Endothelial cell of hepatic sinusoid (primary cell): ENCODE data around the gene CFAP54.

ENCODE experiments used
- in situ Hi-C: cut with HindIII; loops from 2 replicates; pipeline ENCODE4 v1.10.0; 2017; ENCODE audit warnings: low sequenced_read_pairs

The CFAP54 gene

DNA sequence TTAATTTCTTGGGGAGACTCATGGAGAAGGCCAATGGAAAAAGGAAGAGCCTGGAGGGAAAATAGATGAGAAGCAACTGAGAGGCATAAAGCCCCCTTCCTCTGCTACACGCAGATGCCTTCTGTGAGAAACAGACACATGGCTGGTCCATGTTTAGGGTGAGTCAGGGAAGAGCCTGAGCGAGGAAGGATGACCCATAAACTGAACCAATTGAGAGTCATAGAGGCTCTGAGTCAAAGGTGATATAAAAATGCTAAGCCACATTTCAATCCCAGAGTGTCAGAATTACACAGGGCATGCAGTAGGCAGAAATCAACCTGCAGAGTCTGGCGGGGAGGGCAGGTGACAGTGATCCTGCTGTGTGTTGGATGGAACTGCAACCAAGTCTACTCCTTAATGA is 387.6 kb downstream of the CFAP54 start:
- in situ Hi-C loops = no loop called here

DNA sequence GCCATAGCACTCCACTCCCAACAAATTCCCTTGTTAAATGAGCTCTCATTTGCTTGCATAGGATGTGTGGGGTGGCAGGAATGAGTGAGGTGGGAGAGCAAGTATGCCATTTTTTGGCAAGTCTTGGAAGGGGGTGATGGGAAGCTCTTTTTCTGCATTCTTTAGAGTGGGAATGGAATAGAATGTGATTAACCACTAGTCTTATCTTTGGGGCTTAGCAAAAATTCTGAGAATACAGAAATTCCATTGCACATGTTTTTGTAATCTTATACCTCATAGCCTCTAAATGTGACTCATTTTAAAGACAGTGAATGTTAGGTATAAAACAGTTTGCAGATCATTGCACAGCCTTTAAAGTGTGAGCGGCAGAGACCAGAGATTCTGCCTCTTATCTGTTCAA is 389.3 kb downstream of the CFAP54 start:
- in situ Hi-C loops = no loop called here

DNA sequence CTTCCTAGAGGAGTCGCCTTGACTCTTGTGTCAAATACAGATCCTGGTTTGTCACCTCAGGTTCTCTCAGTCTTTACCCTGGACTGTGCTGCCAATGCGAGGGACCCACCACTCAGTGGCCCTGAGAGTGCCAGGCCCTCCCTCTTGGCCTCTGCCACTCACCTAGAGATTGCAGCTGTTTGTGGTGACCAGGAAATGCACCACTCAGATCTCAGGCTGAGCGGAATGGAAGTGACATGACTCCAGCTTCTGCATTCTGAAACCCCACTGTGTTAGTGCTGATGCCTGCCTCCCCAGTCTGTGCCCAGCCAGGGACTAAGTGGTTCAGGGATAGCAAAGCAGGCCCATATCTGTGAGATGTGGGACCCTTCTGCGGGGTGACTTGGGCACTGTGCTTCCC is 389.9 kb downstream of the CFAP54 start:
- in situ Hi-C loops = no loop called here

DNA sequence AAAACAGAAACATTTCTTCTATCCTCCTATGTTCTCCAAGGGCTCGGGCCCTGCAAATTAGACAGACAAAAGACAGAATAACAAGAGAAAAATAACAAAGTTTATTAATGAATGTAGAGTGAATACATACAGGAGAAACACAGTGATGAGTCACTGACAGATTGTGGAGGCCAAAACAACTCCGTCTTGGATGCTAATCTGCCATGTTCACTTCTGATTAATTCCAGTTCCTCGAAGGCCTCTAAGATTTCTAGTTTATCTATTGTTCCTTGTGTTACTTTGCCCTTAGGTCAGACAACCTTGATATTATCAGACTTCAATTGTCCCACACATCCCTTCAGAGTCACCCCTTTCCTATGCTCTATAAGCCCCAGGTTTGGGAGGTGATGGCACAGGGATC is 390.8 kb downstream of the CFAP54 start:
- in situ Hi-C loops = no loop called here

DNA sequence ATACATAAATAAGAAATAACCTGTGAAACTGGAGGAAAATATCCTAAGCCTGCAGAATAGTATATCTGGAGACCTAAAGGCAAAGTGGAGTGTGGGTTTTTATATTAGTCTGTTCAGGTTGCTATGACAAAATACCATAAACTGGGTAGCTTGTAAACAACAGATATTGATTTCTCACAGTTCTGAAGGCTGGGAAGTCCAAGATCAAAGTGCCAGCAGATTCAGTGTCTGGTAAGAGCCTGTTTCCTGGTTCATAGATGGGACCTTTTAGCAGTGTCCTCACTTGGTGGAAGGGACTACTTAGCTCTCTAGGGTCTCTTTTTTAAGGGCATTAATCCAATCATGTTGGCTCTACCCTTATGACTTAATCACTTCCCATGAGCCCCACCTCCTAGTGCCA is 392.2 kb downstream of the CFAP54 start:
- in situ Hi-C loops = no loop called here

DNA sequence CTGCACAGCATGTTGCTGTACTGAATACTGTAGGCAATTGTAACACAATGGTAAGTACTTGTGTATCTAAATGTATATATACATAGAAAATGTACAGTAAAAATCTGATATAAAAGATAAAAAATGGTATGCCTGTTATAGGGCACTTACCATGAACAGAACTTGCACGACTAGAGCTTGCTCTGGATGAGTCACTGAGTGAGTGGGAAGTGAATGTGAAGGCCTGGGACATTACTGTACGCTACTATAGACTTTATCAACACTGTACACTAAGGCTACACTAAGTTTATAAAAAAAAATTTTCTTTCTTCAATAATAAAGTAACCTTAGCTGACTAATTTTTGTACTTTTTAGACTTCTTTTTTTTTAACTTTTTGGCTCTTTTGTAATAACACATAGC is 393.5 kb downstream of the CFAP54 start:
- in situ Hi-C loops = no loop called here

DNA sequence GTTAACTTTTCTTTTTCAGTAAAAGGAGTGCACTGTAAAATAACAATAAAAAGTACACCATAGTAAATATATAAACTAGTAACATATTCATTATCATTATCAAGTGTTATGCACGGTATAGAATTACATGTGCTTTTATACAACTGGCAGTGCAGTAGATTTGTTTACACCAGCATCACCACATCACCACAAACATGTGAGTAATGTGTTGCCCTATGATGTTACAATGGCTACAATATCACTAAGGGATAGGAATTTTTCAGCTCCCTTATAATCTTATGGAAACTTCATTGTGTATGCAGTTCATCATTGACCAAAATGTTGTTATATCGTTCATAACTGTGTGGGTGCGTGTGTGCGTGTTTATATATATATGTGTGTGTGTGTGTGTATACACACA is 394.2 kb downstream of the CFAP54 start:
- in situ Hi-C loops = no loop called here

DNA sequence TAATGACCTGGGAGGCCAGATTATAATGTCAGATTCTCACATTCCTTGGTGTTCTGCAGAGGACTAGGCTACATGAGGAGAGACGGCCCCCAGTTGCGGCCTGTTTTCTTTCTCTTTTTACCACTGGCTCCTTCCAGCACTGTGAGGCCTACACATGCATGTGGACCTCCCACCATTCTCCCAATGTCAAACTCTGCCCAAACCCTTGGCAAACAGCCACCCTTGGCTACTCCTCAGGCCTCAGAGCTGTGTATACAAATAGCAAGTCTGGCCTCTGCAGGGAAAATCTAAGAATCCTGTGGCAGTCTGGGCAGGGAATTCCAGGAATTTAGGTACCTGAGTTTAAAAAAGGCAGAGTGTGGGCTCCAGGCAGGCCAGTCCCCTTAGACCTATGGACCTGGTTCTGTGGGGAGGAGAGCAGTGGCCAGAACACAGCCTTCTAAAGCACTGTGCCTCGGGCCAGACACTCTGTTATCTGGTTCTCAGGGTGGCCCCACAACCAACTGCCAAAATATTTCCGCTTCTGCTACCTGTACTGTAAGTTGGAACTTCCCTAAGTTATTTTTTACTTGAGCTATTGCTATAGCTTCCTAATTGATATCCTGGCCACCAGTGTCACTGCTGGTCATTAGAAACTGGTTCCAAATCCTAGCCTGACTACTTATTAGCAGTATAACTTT is 397.8 kb downstream of the CFAP54 start:
- in situ Hi-C loops = no loop called here

DNA sequence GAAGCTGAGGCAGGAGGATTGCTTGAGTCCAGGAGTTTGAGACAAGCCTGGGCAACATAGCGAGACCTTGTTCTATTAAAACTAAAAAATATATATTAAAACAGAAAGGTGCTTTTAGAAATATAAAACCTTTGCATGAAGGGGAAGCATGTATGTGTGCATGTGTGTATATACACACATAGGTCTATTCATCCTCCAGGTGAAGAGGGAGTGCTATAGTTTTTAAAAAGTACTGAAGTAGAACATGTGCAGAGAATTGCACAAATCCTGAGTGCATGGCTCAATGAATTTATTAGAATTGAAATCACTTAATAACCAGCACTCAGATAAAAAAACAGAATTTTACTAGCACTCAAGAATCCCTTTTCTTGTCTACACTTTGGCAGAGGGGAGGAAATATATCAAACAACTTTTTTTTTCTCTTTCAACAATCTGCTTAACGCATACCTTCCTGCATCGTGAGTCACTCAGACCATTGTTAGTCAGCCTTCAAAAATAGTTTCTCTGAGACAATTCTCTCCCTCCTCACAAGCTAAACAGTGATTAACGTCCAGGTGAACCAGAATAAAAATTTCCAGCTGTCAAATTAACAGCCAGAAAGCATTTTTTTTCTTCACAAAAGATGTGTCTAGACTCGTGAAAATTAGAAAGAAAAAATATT is 400.0 kb downstream of the CFAP54 start:
- in situ Hi-C loops = no loop called here

DNA sequence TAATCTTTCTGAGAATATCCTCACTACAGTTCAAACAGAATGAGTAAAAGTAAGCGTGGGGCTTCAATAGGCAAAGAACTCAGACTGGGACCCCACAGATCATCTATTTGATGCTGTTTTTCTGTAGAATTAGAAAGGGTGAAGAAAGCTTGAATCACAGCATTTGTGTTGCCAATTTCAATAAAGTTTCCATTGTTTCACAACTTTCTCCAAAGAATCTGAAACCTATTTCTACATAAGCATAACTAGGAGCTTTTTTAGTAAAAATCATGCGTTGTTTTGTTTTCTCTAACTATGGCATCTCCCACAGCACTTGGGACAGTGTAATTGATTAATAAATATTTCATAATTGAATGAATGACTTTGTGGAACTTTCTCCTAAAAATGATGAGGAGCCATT is 401.0 kb downstream of the CFAP54 start:
- in situ Hi-C loops = no loop called here

DNA sequence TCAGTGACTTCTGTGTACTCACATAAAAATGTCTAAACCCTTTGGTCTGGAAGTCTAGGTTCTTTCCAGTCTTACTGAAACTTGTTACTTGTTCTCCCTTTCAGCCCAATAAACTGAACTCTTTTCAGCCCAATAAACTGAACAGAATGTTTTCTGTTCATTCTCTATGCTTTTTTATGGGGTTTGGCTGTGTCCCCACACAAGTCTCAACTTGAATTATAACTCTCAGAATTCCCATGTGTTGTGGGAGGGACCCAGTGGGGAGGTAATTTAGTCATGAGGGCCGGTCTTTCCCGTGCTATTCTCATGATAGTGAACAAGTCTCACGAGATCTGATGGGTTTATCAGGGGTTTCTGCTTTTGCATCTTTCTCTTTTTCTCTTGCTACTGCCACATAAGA is 402.7 kb downstream of the CFAP54 start:
- in situ Hi-C loops = no loop called here

DNA sequence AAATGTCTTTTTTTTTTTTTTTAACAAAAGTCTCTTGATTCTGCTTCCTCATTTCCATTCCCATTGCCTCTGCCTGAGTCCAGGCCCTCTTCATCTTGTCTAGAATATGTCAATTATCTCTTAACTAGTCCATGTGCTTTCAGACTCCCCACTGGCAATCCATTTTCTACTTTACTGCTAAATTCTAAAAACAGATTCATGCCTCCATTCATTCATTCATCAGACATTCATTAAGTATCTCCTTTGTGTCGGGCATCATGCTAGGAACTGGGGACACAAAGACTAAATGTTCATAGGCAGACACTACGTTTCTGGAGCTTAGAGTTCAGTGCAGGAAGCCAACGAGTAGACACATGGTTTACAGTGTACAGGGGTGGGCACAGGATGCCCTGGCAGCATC is 408.0 kb downstream of the CFAP54 start:
- in situ Hi-C loops = no loop called here

DNA sequence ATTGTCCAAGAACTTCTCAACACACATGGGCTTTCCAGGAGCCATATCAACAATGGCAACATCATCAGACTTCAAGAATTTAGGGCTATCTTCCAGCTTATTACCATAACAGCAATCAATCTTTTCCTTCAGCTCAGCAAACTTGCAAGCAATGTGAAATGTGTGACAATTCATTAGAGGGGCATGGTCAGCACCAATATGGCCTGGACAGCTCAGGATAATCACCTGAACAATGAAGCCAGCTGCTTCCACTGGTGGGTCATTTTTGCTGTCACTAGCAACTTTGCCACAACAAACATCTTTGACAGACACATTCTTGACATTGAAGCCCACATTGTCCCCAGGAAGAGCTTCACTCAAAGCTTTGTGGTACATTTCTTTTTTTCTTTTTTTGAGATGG is 411.8 kb downstream of the CFAP54 start:
- in situ Hi-C loops = no loop called here

DNA sequence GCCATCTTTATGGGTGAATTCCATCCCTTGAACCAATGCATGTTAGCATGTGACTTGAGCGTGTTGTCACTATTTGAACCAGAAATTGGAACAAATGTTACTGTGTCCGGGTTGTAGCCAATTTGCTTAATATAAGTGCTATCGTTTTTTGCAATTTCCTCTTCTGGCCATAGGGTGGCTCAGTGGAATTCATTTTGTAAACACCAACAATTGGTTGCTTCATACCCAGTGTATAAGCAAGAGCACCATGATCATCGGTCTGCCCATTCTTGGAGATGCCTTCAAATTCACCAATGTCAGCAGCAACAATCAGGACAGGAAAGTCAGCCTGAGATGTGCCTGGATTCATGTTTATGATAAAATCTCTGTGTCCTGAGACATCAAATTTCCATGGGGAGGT is 412.7 kb downstream of the CFAP54 start:
- in situ Hi-C loops = no loop called here

DNA sequence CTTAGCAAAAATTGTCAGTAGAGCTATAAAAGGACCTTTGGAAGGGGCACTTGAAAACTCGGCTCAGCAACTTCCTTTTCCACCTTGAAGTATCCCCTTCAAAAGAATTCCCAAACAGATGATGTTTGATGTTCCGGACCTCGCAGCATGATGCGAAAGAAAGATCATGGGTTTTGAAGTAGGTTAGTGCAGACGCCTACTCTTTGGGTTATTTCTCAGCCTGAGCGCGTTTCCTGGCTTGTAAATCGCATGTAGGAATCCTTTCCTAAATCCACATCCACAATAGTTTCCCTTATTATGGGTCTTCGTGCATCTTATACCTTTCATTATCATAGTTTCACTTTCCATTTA is 417.1 kb downstream of the CFAP54 start:
- in situ Hi-C loops = no loop called here

DNA sequence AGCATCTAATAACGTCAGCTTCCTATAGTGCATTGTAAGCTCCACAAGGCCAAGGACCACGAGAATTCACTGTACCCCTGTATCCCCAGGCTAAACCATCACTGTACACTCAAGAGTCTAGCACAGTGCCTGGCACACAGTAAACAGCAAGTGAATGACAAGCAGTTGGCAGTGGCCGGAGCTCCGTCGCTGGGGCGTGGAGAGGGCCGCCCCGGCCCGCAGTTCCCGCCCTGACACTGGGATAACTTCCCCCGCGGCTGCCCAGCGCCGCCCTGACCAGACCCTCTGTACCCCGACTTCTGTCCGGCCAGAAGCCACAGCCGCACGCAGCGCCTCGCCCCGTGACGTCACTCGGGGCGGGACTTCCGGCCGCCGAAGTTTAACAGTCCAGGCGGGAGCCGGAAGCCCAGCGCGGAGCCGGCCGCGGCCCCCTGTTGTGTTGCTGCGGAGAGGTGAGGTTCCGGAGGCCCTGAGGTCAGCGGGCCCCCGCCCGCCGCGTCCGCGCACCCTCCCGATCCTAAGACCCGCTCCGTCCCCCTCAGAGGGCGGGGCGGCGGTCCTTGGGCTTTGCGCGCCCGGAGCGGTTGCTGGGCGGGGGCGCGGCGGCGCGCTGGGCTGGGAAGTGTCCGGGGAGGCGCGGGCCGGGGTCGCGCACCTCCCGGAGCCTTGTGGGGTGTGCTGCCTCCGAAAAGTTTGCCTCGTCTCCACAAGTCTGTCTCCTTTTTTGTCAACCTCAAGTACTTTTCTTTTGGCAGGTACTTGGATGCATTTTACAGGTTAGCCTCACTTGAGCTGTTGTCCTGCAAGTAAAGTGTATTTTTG is 417.7 kb downstream of the CFAP54 start, which contains the start of gene NEDD1:
Gene NEDD1 (plus strand): TSS at position 409 of the 822 bp plus-strand sequence. CDS start 2,503 bp downstream, outside the sequence.
- in situ Hi-C loops = no loop called here

DNA sequence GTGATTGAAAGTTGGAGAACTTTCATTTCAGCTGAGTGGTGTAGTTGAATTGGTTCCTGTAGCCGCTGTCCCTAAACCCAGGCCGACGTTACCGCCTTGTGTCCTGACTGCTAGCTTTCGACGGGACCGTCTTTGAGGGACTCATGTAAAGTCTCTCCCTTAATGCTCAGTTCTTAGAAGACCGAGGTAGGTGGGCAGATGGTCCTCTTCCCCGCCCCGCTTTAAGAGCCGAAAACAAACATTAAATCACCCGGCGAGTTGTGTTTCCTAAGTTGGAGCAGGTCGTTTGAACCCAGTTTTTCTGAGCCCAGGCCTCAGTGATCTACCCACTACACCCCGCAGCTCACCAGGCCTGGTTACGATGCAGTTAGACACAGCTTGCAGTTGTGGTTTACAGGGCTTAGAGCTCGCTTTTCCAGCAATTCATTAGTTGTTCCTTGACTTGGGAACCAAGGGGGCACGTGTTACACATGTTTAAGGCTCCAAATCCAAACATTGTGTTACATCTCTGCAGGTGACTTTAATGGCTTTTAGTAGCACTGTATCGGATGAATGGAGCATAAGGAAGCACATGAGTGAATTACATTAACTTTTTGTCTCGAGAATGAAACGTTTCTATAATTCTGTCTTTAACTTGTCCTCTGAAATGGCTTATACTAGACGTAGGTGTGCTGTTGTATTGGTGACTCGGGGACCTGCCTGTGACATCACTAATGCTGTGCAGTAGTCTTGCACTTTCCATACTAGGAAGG is 418.5 kb downstream of the CFAP54 start:
- in situ Hi-C loops = no loop called here

DNA sequence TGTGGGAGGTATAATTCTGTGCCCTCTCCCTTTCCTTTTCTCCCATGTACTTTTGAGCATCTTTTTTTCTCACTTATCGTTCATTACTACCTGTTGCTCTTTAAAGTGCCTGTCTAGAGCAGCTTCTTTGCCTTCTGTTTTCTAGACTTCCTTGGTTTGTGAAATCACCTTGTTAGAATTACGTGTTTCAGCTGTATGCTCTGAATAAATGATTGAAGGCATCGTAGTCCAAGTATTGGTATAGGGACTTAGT is 419.0 kb downstream of the CFAP54 start:
- in situ Hi-C loops = no loop called here

DNA sequence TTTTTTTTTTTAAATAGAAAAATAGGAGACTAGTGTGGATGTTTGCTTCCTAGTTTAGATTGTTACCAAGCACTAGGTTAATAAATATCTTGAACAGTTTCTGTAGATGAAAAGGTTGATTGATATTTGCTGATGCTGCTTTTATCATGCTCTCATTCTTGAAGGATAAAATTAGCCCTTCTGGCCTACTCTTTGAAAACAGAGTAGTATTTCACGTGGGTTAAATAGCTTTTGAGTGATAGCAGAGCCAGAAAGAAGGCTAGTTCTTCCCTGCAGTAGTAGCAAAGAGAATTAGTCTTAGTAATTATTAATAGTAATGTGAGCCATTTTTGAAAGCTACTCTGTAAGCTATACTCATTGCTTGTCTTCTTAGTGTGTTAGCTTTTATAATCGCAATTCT is 422.9 kb downstream of the CFAP54 start:
- in situ Hi-C loops = no loop called here

DNA sequence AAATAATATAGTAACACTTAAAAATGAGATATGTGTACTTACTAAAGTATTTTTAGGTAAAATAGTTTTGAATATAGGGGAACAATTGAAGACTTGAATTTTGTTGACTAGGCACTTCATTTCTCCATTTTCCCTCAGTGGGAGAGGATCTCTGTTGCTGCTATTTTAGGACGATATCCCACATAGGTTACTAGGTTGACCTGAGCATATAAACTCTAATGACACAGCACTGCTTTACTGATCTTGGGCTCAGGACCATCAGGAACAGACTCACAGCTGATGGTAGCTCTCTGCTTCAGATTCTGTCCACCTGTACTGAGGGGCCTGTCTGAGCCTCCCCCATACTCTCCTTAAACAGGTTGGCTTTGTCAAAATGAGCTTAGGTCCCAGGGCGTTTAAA is 423.6 kb downstream of the CFAP54 start:
- in situ Hi-C loops = no loop called here

DNA sequence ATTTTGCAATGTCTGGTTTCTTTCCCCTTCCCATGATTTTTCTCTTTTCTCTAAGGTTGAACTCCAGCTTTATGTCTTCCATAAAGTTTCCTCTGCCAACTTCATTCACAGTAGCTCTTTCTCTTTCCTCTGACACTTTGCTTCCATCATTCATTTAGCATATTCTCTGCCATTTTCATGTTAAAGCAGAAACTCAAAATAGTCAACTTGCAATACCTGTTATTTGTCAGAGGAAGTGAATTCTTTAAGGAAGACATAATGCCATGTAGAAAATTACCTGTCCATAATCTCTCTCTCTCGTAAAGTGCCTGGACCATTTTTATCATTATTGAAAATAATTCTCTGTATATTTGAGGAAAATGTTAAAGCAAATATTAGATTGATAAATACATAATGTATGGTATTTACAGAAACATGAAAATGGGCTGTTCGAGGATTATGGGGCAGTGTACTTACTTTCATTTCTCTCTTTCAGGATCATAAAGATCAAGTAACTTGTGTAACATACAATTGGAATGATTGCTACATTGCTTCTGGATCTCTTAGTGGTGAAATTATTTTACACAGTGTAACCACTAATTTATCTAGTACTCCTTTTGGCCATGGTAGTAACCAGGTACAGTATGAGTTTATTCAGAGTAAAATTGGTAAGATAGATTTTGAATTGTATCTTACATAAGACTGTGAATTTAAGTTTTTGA is 430.3 kb downstream of the CFAP54 start:
- in situ Hi-C loops = no loop called here
